GM23338 (cell line): ENCODE measurements around the gene PIBF1. TPM values are rescaled to one million over a fixed set of nuclear protein-coding genes. Genes with fewer than 3 reads are reported as not detected.
"Not testable (repeated sequence)": the region's sequence is repeated elsewhere in the genome, so short reads cannot be mapped to it uniquely, and the experiment has no call there.

Experiments
- ATAC-seq: fragments of 200-7000 bp; cut with Tn5 transposase; 3 replicates; pipeline ENCODE4 v1.9.1; 2020
- DNase-seq: peaks from one replicate; pipeline ENCODE4 v3.0.0-alpha.2; 2015; ENCODE audit warnings: low spot score
- H2AFZ ChIP-seq: fragments of 200-600 bp; sonication (generic); 2 replicates; pipeline ENCODE4 v1.8.0; 2016; ENCODE audit warnings: antibody characterized with exemption, mild to moderate bottlenecking, moderate library complexity
- H3F3A ChIP-seq: fragments of 200-600 bp; sonication (generic); replicated peaks from 2 replicates; pipeline ENCODE4 v1.8.0; 2017; ENCODE audit warnings: antibody characterized with exemption, mixed run types, low read depth
- H3K27ac ChIP-seq: fragments of 200-600 bp; sonication (generic); 2 replicates; pipeline ENCODE4 v1.6.1; 2016; ENCODE audit warnings: low read depth
- H3K27me3 ChIP-seq: fragments of 200-600 bp; sonication (generic); 2 replicates; pipeline ENCODE4 v1.8.0; 2016; ENCODE audit warnings: mild to moderate bottlenecking, mixed run types, moderate library complexity; ENCODE audit not compliant: insufficient read depth
- H3K36me3 ChIP-seq: fragments of 200-600 bp; sonication (generic); 2 replicates; pipeline ENCODE4 v1.8.0; 2016; ENCODE audit warnings: mild to moderate bottlenecking; ENCODE audit not compliant: insufficient read depth
- H3K4me1 ChIP-seq: fragments of 200-600 bp; sonication (generic); 2 replicates; pipeline ENCODE4 v1.8.0; 2016; ENCODE audit warnings: mild to moderate bottlenecking, moderate library complexity; ENCODE audit not compliant: insufficient read depth
- H3K4me2 ChIP-seq: fragments of 200-600 bp; sonication (generic); 2 replicates; pipeline ENCODE4 v1.7.1; 2017; ENCODE audit warnings: mixed run types
- H3K4me3 ChIP-seq: fragments of 200-600 bp; sonication (generic); 2 replicates; pipeline ENCODE4 v1.6.1; 2016; ENCODE audit warnings: mixed run types
- H3K79me2 ChIP-seq: fragments of 200-600 bp; sonication (generic); replicated peaks from 2 replicates; pipeline ENCODE4 v1.8.0; 2017; ENCODE audit warnings: mild to moderate bottlenecking; ENCODE audit not compliant: insufficient read depth
- H3K9me2 ChIP-seq: fragments of 200-600 bp; sonication (generic); 2 replicates; pipeline ENCODE4 v1.8.0; 2017; ENCODE audit not compliant: insufficient read depth
- H4K20me1 ChIP-seq: fragments of 200-600 bp; sonication (generic); replicated peaks from 2 replicates; pipeline ENCODE4 v1.8.0; 2017; ENCODE audit warnings: mild to moderate bottlenecking; ENCODE audit not compliant: insufficient read depth
- H3K27ac Mint-ChIP-seq: 2 replicates; pipeline ENCODE4 v1.8.0; 2020; ENCODE audit warnings: inconsistent platforms, mild to moderate bottlenecking, moderate library complexity, mixed read lengths
- H3K27me3 Mint-ChIP-seq: 3 replicates; pipeline ENCODE4 v1.8.0; 2022; ENCODE audit warnings: low read depth, mild to moderate bottlenecking, moderate library complexity, mixed read lengths, inconsistent platforms; ENCODE audit not compliant: insufficient read depth, poor library complexity
- H3K36me3 Mint-ChIP-seq: 3 replicates; pipeline ENCODE4 v1.8.0; 2021; ENCODE audit warnings: low read depth, mild to moderate bottlenecking, inconsistent platforms, moderate library complexity, mixed read lengths
- H3K4me1 Mint-ChIP-seq: 3 replicates; pipeline ENCODE4 v1.8.0; 2020; ENCODE audit warnings: mild to moderate bottlenecking, inconsistent platforms, mixed read lengths
- H3K4me3 Mint-ChIP-seq: 3 replicates; pipeline ENCODE4 v1.8.0; 2021; ENCODE audit warnings: moderate library complexity, mild to moderate bottlenecking, inconsistent platforms, mixed read lengths
- H3K9me3 Mint-ChIP-seq: 3 replicates; pipeline ENCODE4 v1.8.0; 2020; ENCODE audit warnings: moderate library complexity, mild to moderate bottlenecking, inconsistent platforms, mixed read lengths
- CREB1 ChIP-seq: fragments of 250-450 bp; sonication (Bioruptor Pico); IDR thresholded peaks from 2 replicates; pipeline ENCODE4 v1.5.0; 2020; ENCODE audit warnings: low read depth, mild to moderate bottlenecking, moderate library complexity
- CTCF ChIP-seq, 2 experiments: fragments of 200-600 bp in 1 of 2; sonication (generic) in 1 of 2; conservative IDR thresholded peaks; 2 replicates each; pipeline versions ENCODE4 v1.5.1 to v1.6.1; 2016 to 2017; ENCODE audit warnings: antibody characterized with exemption in 2 of 2, low read depth in 2 of 2, mild to moderate bottlenecking in 2 of 2, moderate library complexity in 1 of 2
- ETS1 ChIP-seq: IDR thresholded peaks from 2 replicates; pipeline ENCODE4 v1.6.1; 2016; ENCODE audit warnings: antibody characterized with exemption
- EZH2 ChIP-seq: fragments of 200-600 bp; sonication (generic); IDR thresholded peaks from one replicate; pipeline ENCODE4 v1.8.0; 2017; ENCODE audit warnings: antibody characterized with exemption, mild to moderate bottlenecking, low read depth; ENCODE audit not compliant: unreplicated experiment
- EZH2phosphoT487 ChIP-seq: fragments of 200-600 bp; sonication (generic); IDR thresholded peaks from one replicate; pipeline ENCODE4 v1.8.1; 2018; ENCODE audit warnings: antibody characterized with exemption; ENCODE audit not compliant: unreplicated experiment
- JUNB ChIP-seq: IDR thresholded peaks from one replicate; pipeline ENCODE4 v1.6.1; 2016; ENCODE audit warnings: antibody characterized with exemption; ENCODE audit not compliant: unreplicated experiment
- NANOG ChIP-seq: IDR thresholded peaks from 2 replicates; pipeline ENCODE4 v1.6.1; 2016; ENCODE audit warnings: antibody characterized with exemption, borderline replicate concordance
- POLR2AphosphoS5 ChIP-seq: IDR thresholded peaks from 2 replicates; pipeline ENCODE4 v1.6.1; 2016; ENCODE audit warnings: antibody characterized with exemption, low read depth
- STAT1 ChIP-seq: IDR thresholded peaks from one replicate; pipeline ENCODE4 v1.6.1; 2016; ENCODE audit warnings: antibody characterized with exemption; ENCODE audit not compliant: unreplicated experiment
- ZNF114 ChIP-seq: fragments of 250-450 bp; sonication (Bioruptor Pico); IDR thresholded peaks from 2 replicates; pipeline ENCODE4 v1.5.0; 2020; ENCODE audit warnings: mild to moderate bottlenecking, moderate library complexity
- ZNF331 ChIP-seq: fragments of 250-450 bp; sonication (Bioruptor Pico); IDR thresholded peaks from 2 replicates; pipeline ENCODE4 v1.5.0; 2020; ENCODE audit warnings: low read depth, mild to moderate bottlenecking, moderate library complexity
- ZNF462 ChIP-seq: fragments of 250-450 bp; sonication (Bioruptor Pico); IDR thresholded peaks from 2 replicates; pipeline ENCODE4 v1.5.0; 2020; ENCODE audit warnings: mild to moderate bottlenecking, moderate library complexity
- polyA plus RNA-seq: library from polyadenylated mRNA; unstranded; fragments of >200 nt; fragmentation: Nextera tagmentation; extraction: Ambion mirVana; gene quantifications from 2 replicates; pipeline ENCODE4 v1.2.1, GENCODE V29; 2016
- total RNA-seq: library from RNA; depleted of rRNA; stranded (reverse); fragments of >200 nt; shearing (Covaris generic); gene quantifications from 2 replicates; pipeline ENCODE4 v1.2.3, GENCODE V29; 2014

Gene PIBF1
- total and polyA plus RNA-seq, 2 experiments from 2014 or later, result 14.9 to 22.6 TPM

GRCh38 chr13:72901546-72901945 is 119.6 kb downstream of the PIBF1 start:
- not testable (repeated sequence) for H3K9me2 ChIP-seq, H3K4me1 ChIP-seq, H4K20me1 ChIP-seq, H3K4me3 ChIP-seq, H3K4me3 Mint-ChIP-seq, H3K27me3 Mint-ChIP-seq, ATAC-seq, H3K27ac ChIP-seq, H3K27me3 ChIP-seq, H2AFZ ChIP-seq, H3F3A ChIP-seq, DNase-seq, H3K4me1 Mint-ChIP-seq, H3K79me2 ChIP-seq, H3K4me2 ChIP-seq, H3K36me3 ChIP-seq, H3K27ac Mint-ChIP-seq
- H3K9me3 Mint-ChIP-seq, result peaks cover 30% of the 10 kb centered on the region
- peaks cover 36% of the 10 kb centered on the region for H3K36me3 Mint-ChIP-seq

- Mint-ChIP-seq H3K4me1 (peaks cover 26% of the 10 kb centered on the region), H3K4me3 (no peak overlapping the region), H3K27ac (peak overlapping the region; percentile 64), H3K36me3 (peaks cover 4% of the 10 kb centered on the region; the same call in 1 of the 3 replicates), H3K27me3 (no peaks in the 10 kb centered on the region), H3K9me3 (no peaks in the 10 kb centered on the region)
- Histone ChIP-seq H3K36me3 (no peaks in the 10 kb centered on the region), H3K4me1 (peaks cover 29% of the 10 kb centered on the region), H3F3A (no peaks in the 10 kb centered on the region), H3K27me3 (no peaks in the 10 kb centered on the region), H3K4me3 (no peak overlapping the region), H3K9me2 (no peaks in the 10 kb centered on the region), H3K4me2 (no peak overlapping the region), H3K79me2 (no peaks in the 10 kb centered on the region), H4K20me1 (no peaks in the 10 kb centered on the region), H3K27ac (no peak overlapping the region), H2AFZ (no peak overlapping the region)
- DNase-seq, result no peak
- no peak for ATAC-seq
- no peak for TF ChIP-seq ETS1
- no peak for TF ChIP-seq STAT1
- no peak for TF ChIP-seq EZH2phosphoT487
- no peak for TF ChIP-seq CTCF (conservative IDR thresholded peaks at IDR 0.05; ENCODE audit: low read depth in 2 of 2)
- no peak for TF ChIP-seq EZH2
- no peak for TF ChIP-seq ZNF331
- TF ChIP-seq ZNF462 (CRISPR knock-in tag), result no peak
- no peak for TF ChIP-seq JUNB
- no peak for TF ChIP-seq POLR2AphosphoS5
- TF ChIP-seq CREB1 (CRISPR knock-in tag), result no peak
- no peak for TF ChIP-seq ZNF114 (CRISPR knock-in tag)
- TF ChIP-seq NANOG, result no peak
Observed at GRCh38 chr13:72908416-72908815, 126.5 kb downstream of the PIBF1 start.
